Keratinocyte (primary cell): ENCODE measurements around the gene LPAR3. TPM values are rescaled to one million over a fixed set of nuclear protein-coding genes. Genes with fewer than 3 reads are reported as not detected.

Experiments used
- DNase-seq: peaks from one replicate; pipeline ENCODE4 v3.0.0-alpha.2; 2011; ENCODE audit warnings: low read depth, missing footprints, low spot score
- FAIRE-seq: peaks from 2 replicates; lab custom pipeline; 2011; peaks lifted over from hg19 to GRCh38; lab: Jason Lieb, UNC
- H2AFZ ChIP-seq: 2 replicates; pipeline ENCODE4 v1.6.0; 2012; ENCODE audit warnings: low read length, control low read depth, inconsistent platforms; ENCODE audit not compliant: control insufficient read depth
- H3K27ac ChIP-seq: 2 replicates; pipeline ENCODE4 v1.5.1; 2011; ENCODE audit warnings: low read length; ENCODE audit not compliant: control insufficient read depth, insufficient read depth
- H3K27me3 ChIP-seq: 3 replicates; pipeline ENCODE4 v1.6.0; 2011; ENCODE audit warnings: low read length; ENCODE audit not compliant: control insufficient read depth, insufficient read depth; ENCODE audit errors: extremely low read depth
- H3K36me3 ChIP-seq, 2 experiments: 2 replicates in 1 of 2; 3 replicates in 1 of 2; pipeline ENCODE4 v1.5.1; 2011; ENCODE audit warnings: low read length in 2 of 2, mild to moderate bottlenecking in 1 of 2; ENCODE audit not compliant: control insufficient read depth in 2 of 2, insufficient read depth in 2 of 2; ENCODE audit errors: extremely low read depth in 1 of 2
- H3K4me1 ChIP-seq: 3 replicates; pipeline ENCODE4 v1.5.1; 2011; ENCODE audit warnings: low read length; ENCODE audit not compliant: control insufficient read depth, insufficient read depth; ENCODE audit errors: extremely low read depth
- H3K4me2 ChIP-seq: 3 replicates; pipeline ENCODE4 v1.6.0; 2011; ENCODE audit warnings: low read depth, low read length; ENCODE audit not compliant: control insufficient read depth, insufficient read depth; ENCODE audit errors: extremely low read depth
- H3K4me3 ChIP-seq, 3 experiments: fragments of 200-600 bp in 1 of 3; sonication (generic) in 1 of 3; 2 replicates in 2 of 3; 3 replicates in 1 of 3; pipeline ENCODE4 v1.5.1; 2011 to 2016; ENCODE audit warnings: low read length in 3 of 3, mild to moderate bottlenecking in 3 of 3, control low read depth in 2 of 3, inconsistent platforms in 1 of 3, low read depth in 1 of 3, mixed read lengths in 1 of 3, mixed run types in 1 of 3, moderate library complexity in 1 of 3; ENCODE audit not compliant: control insufficient read depth in 2 of 3, insufficient read depth in 2 of 3; ENCODE audit errors: extremely low read depth in 1 of 3
- H3K79me2 ChIP-seq: 2 replicates; pipeline ENCODE4 v1.6.0; 2012; ENCODE audit warnings: low read length; ENCODE audit not compliant: control insufficient read depth, insufficient read depth
- H3K9ac ChIP-seq: 3 replicates; pipeline ENCODE4 v1.6.0; 2011; ENCODE audit warnings: low read length; ENCODE audit not compliant: control insufficient read depth, insufficient read depth; ENCODE audit errors: extremely low read depth
- H3K9me1 ChIP-seq: 3 replicates; pipeline ENCODE4 v1.6.0; 2011; ENCODE audit warnings: low read length; ENCODE audit not compliant: control insufficient read depth, insufficient read depth; ENCODE audit errors: extremely low read depth
- H3K9me3 ChIP-seq: 2 replicates; pipeline ENCODE4 v1.5.1; 2012; ENCODE audit warnings: low read depth, low read length; ENCODE audit not compliant: control insufficient read depth
- H4K20me1 ChIP-seq: 3 replicates; pipeline ENCODE4 v1.6.0; 2011; ENCODE audit warnings: low read length; ENCODE audit not compliant: control insufficient read depth, insufficient read depth; ENCODE audit errors: extremely low read depth
- CTCF ChIP-seq, 3 experiments: IDR thresholded peaks in 1 of 3; conservative IDR thresholded peaks in 1 of 3; optimal IDR thresholded peaks in 1 of 3; 2 replicates in 2 of 3; 3 replicates in 1 of 3; pipeline versions ENCODE3 to v1.5.1; 2011; ENCODE audit warnings: low read length in 3 of 3, mild to moderate bottlenecking in 3 of 3, moderate library complexity in 2 of 3, control low read depth in 1 of 3, inconsistent platforms in 1 of 3; ENCODE audit not compliant: insufficient read depth in 2 of 3; ENCODE audit errors: extremely low read depth in 1 of 3
- EZH2 ChIP-seq: IDR thresholded peaks from one replicate; pipeline ENCODE4 v1.6.1; 2012; ENCODE audit warnings: inconsistent platforms, mild to moderate bottlenecking, low read length, moderate library complexity
- dilution Hi-C: fragments of 300-500 bp; cut with MboI; formaldehyde crosslinking; loops from one replicate; pipeline ENCODE4 v1.7.0; 2020; ENCODE audit warnings: low sequenced_read_pairs; ENCODE audit not compliant: extremely low pct_ligation_motif_present
- polyA plus RNA-seq, 5 experiments: library from polyadenylated mRNA; depleted of rRNA in 3 of 5; stranded (reverse) in 3 of 5; stranded (forward) in 1 of 5; unstranded in 1 of 5; fragments of >200 nt; gene quantifications; 1 replicate in 1 of 5; 2 replicates in 3 of 5; 3 replicates in 1 of 5; pipeline versions ENCODE4 v1.2.1 to v1.2.3, GENCODE V29; 2011 to 2012; ENCODE audit warnings: missing spikeins in 2 of 5, low read depth in 1 of 5, low replicate concordance in 1 of 5

Gene LPAR3
- polyA plus RNA-seq, 1 donor (not counting 4 experiments of a cell fraction or from before 2014, with no cell fraction given) = 42.1 TPM

- Histone ChIP-seq H3K36me3 (peaks cover 0 to 6% of the 10 kb centered on the region in 2 experiments), H3K9ac (peak overlapping the region; percentile 69), H3K27me3 (no peaks in the 10 kb centered on the region), H3K9me1 (peaks cover 2% of the 10 kb centered on the region), H3K4me1 (peaks cover 41% of the 10 kb centered on the region), H3K79me2 (peaks cover 25% of the 10 kb centered on the region), H3K9me3 (peaks cover 3% of the 10 kb centered on the region), H4K20me1 (no peaks in the 10 kb centered on the region), H3K27ac (peak overlapping the region; percentile 95), H3K4me3 (peak overlapping the region in 1 of 3 experiments; percentile 33), H3K4me2 (peak overlapping the region; percentile 72), H2AFZ (peak overlapping the region; percentile 50)
- peak; percentile 87 for DNase-seq
- peak; percentile 96 for FAIRE-seq
- dilution Hi-C loops = no loop called here
- TF ChIP-seq CTCF (optimal IDR thresholded peaks at IDR 0.05 in 1 of 3, IDR thresholded peaks at IDR 0.05 in 1 of 3, conservative IDR thresholded peaks at IDR 0.05 in 1 of 3; ENCODE audit: extremely low read depth in 1 of 3, insufficient read depth in 2 of 3, low read length in 3 of 3) = no peak
- TF ChIP-seq EZH2 = no peak
These were observed 45.5 kb downstream of the LPAR3 start for GRCh38 chr1:84847253-84848250.

DNA sequence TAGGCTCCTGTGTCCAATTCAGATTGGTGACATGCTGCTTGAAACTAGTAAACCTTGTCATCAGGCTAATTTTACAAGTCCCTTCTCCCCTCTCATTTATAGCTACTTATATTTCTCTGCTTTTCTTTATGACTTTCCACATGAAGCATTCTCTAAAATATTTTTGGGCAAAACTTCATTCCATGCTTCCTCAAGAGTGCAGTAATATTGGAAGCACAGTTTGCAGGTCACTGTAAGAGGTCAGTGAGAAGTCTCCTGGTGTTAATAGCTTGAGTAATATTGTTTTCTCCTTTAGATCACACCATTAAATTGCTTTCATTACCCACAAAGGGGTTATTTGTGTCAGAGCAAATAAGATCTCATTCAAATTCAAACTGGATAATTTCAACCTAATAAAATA lies 46.6 kb downstream of the LPAR3 start:
- peak overlapping the region; percentile 95 for H3K27ac ChIP-seq
- H4K20me1 ChIP-seq = no peaks in the 10 kb centered on the region
- peaks cover 0 to 4% of the 10 kb centered on the region in 2 experiments for H3K36me3 ChIP-seq
- H3K4me2 ChIP-seq = no peak overlapping the region
- dilution Hi-C loops = no loop called here
- H3K27me3 ChIP-seq = no peaks in the 10 kb centered on the region
- no peak overlapping the region for H3K9ac ChIP-seq
- H3K9me1 ChIP-seq = peaks cover 2% of the 10 kb centered on the region
- no peak overlapping the region for H3K4me3 ChIP-seq
- H3K4me1 ChIP-seq = peaks cover 48% of the 10 kb centered on the region
- H2AFZ ChIP-seq = no peak overlapping the region
- no peak for DNase-seq
- FAIRE-seq = no peak
- H3K79me2 ChIP-seq = peaks cover 33% of the 10 kb centered on the region
- no peak for TF ChIP-seq EZH2
- H3K9me3 ChIP-seq = no peaks in the 10 kb centered on the region
